Measurements from ENCODE around the gene C12orf75. TPM values are rescaled to one million over a fixed set of nuclear protein-coding genes. Genes with fewer than 3 reads are reported as not detected.

The C12orf75 gene
- total and polyA plus RNA-seq, 2 of the 13 experiments (the other 11 are each of a cell fraction or from before 2014, with no cell fraction given), result 16.1 to 19.8 TPM

GRCh38 chr12:105287408-105287807, 43.1 kb upstream of the C12orf75 start:
- H4K20me1 ChIP-seq (ENCODE audit: insufficient read depth, low read length), result no peaks in the 10 kb centered on the region
- H3K79me2 ChIP-seq (ENCODE audit: insufficient read depth, low read length), result no peaks in the 10 kb centered on the region
- H3K9ac ChIP-seq (ENCODE audit: insufficient read depth, low read depth, low read length), result no peak overlapping the region
- DNase-seq (ENCODE audit: low spot score) (no peak), FAIRE-seq (no peak), ATAC-seq (no peak)
- intact Hi-C loops (cut with micrococcal nuclease; ENCODE audit: unreplicated experiment), result no loop called here
- H3K9me3 ChIP-seq (ENCODE audit: low read length), result no peaks in the 10 kb centered on the region
- H3K4me3 ChIP-seq (replicated peaks in 1 of 3; ENCODE audit: insufficient read depth in 1 of 3, low read depth in 2 of 3, low read length in 3 of 3), result no peak overlapping the region
- TF ChIP-seq ZNF264 (CRISPR knock-in tag; IDR thresholded peaks at IDR 0.05) (no peak), ZNF329 (CRISPR knock-in tag; IDR thresholded peaks at IDR 0.05; ENCODE audit: low read depth) (0 out of 2 replicates have a peak, but pooled peaks have one; percentile 32)
- H3K36me3 ChIP-seq (replicated peaks in 1 of 2; ENCODE audit: control insufficient read depth in 1 of 2, insufficient read depth in 2 of 2, low read length in 2 of 2), result no peaks in the 10 kb centered on the region
- no TSS peak for BruUV-seq (replicated peaks)
- 0% methylated on average over 1 of the region's 1 CpG for WGBS (ENCODE audit: low lambda C conversion rate)
- H2AFZ ChIP-seq (ENCODE audit: low read length), result no peak overlapping the region
- no peaks in the 10 kb centered on the region for H3K27me3 ChIP-seq (ENCODE audit: control insufficient read depth in 1 of 2, insufficient read depth in 2 of 2, low read length in 2 of 2)
- CTCF ChIA-PET (ENCODE audit: low intra/inter-chr PET ratio, low total read pairs), result no interaction called here
- no peak overlapping the region for H3K4me2 ChIP-seq (ENCODE audit: low read depth, low read length)
- in situ Hi-C loops (cut with HindIII; ENCODE audit: extremely low pct_ligation_motif_present, low pct_unique_long_range_greater_than_20kb), result no loop called here
- H3K4me1 ChIP-seq (ENCODE audit: insufficient read depth, low read length), result peaks cover 30% of the 10 kb centered on the region
- no peak overlapping the region for H3K27ac ChIP-seq (ENCODE audit: extremely low read length, insufficient read depth, low read length)
- POLR2A ChIA-PET, result no interaction called here

GRCh38 chr12:105288311-105288996, 42.0 kb upstream of the C12orf75 start:
- no peak overlapping the region for H3K4me3 ChIP-seq (replicated peaks in 1 of 3; ENCODE audit: insufficient read depth in 1 of 3, low read depth in 2 of 3, low read length in 3 of 3)
- no peak for TF ChIP-seq HINFP (CRISPR knock-in tag; IDR thresholded peaks at IDR 0.05; ENCODE audit: low read depth)
- TF ChIP-seq BCL3 (CRISPR knock-in tag; IDR thresholded peaks at IDR 0.05), result no peak
- no peak for TF ChIP-seq ADNP (CRISPR knock-in tag; IDR thresholded peaks at IDR 0.05)
- TF ChIP-seq NKX3-1 (CRISPR knock-in tag; IDR thresholded peaks at IDR 0.05), result no peak
- TF ChIP-seq ZNF503 (CRISPR knock-in tag; IDR thresholded peaks at IDR 0.05), result no peak
- TF ChIP-seq BATF2 (CRISPR knock-in tag; IDR thresholded peaks at IDR 0.05), result no peak
- ChIA-PET CTCF (ENCODE audit: low intra/inter-chr PET ratio, low total read pairs) (no interaction called here), POLR2A (no interaction called here)
- no peak overlapping the region for H3K27ac ChIP-seq (ENCODE audit: extremely low read length, insufficient read depth, low read length)
- no peaks in the 10 kb centered on the region for H4K20me1 ChIP-seq (ENCODE audit: insufficient read depth, low read length)
- no peaks in the 10 kb centered on the region for H3K9me3 ChIP-seq (ENCODE audit: low read length)
- H3K79me2 ChIP-seq (ENCODE audit: insufficient read depth, low read length), result no peaks in the 10 kb centered on the region
- WGBS (ENCODE audit: low lambda C conversion rate), result 46% methylated on average over 3 of the region's 3 CpGs
- in situ Hi-C loops (cut with HindIII; ENCODE audit: extremely low pct_ligation_motif_present, low pct_unique_long_range_greater_than_20kb), result no loop called here
- peaks cover 30% of the 10 kb centered on the region for H3K4me1 ChIP-seq (ENCODE audit: insufficient read depth, low read length)
- FAIRE-seq (no peak), ATAC-seq (no peak), DNase-seq (ENCODE audit: low spot score) (no peak)
- H3K4me2 ChIP-seq (ENCODE audit: low read depth, low read length), result no peak overlapping the region
- H2AFZ ChIP-seq (ENCODE audit: low read length), result no peak overlapping the region
- H3K27me3 ChIP-seq (ENCODE audit: control insufficient read depth in 1 of 2, insufficient read depth in 2 of 2, low read length in 2 of 2), result no peaks in the 10 kb centered on the region
- no TSS peak for BruUV-seq (replicated peaks)
- H3K9ac ChIP-seq (ENCODE audit: insufficient read depth, low read depth, low read length), result no peak overlapping the region
- intact Hi-C loops (cut with micrococcal nuclease; ENCODE audit: unreplicated experiment), result no loop called here
- no peaks in the 10 kb centered on the region for H3K36me3 ChIP-seq (replicated peaks in 1 of 2; ENCODE audit: control insufficient read depth in 1 of 2, insufficient read depth in 2 of 2, low read length in 2 of 2)

Data from HepG2 (cell line).